Measurements from ENCODE around the gene PTPRM. TPM values are rescaled to one million over a fixed set of nuclear protein-coding genes. Genes with fewer than 3 reads are reported as not detected.
"Not testable (repeated sequence)": the region's sequence is repeated elsewhere in the genome, so short reads cannot be mapped to it uniquely, and the experiment has no call there.

PTPRM gene
- total RNA-seq, 1 donor from 2014 or later = 131 TPM

- Mint-ChIP-seq H3K4me1 (ENCODE audit: low read depth) (peaks cover 34% of the 10 kb centered on the region), H3K27me3 (ENCODE audit: low read depth) (no peaks in the 10 kb centered on the region), H3K27ac (ENCODE audit: unreplicated experiment) (no peak overlapping the region), H3K9me3 (ENCODE audit: low read depth) (peaks cover 3% of the 10 kb centered on the region), H3K4me3 (ENCODE audit: unreplicated experiment) (no peak overlapping the region), H3K36me3 (ENCODE audit: low read depth) (no peaks in the 10 kb centered on the region)
- TF ChIP-seq CTCF (IDR thresholded peaks at IDR 0.05) = no peak
- DNase-seq (ENCODE audit: low spot score) = no peak
These were observed 168.6 kb downstream of the PTPRM start for GRCh38 chr18:7735626-7736175.

- Mint-ChIP-seq H3K27ac (ENCODE audit: unreplicated experiment) (peak overlapping the region; percentile 89), H3K4me1 (ENCODE audit: low read depth) (peaks cover 42% of the 10 kb centered on the region)
- H3K4me3 Mint-ChIP-seq (ENCODE audit: unreplicated experiment); DNase-seq (ENCODE audit: low spot score); H3K27me3 Mint-ChIP-seq (ENCODE audit: low read depth); H3K36me3 Mint-ChIP-seq (ENCODE audit: low read depth); H3K9me3 Mint-ChIP-seq (ENCODE audit: low read depth): not testable (repeated sequence)
These were observed 169.4 kb downstream of the PTPRM start for GRCh38 chr18:7736526-7736925.

- H3K4me1 Mint-ChIP-seq (ENCODE audit: low read depth) = peaks cover 51% of the 10 kb centered on the region
- no peak for DNase-seq (ENCODE audit: low spot score)
- H3K27ac Mint-ChIP-seq (ENCODE audit: unreplicated experiment) = peak overlapping the region; percentile 0
- no peaks in the 10 kb centered on the region for H3K27me3 Mint-ChIP-seq (ENCODE audit: low read depth)
- no peak for TF ChIP-seq CTCF (IDR thresholded peaks at IDR 0.05)
- no peak overlapping the region for H3K4me3 Mint-ChIP-seq (ENCODE audit: unreplicated experiment)
- H3K36me3 Mint-ChIP-seq (ENCODE audit: low read depth) = no peaks in the 10 kb centered on the region
- H3K9me3 Mint-ChIP-seq (ENCODE audit: low read depth) = peaks cover 3% of the 10 kb centered on the region
These were observed 170.4 kb downstream of the PTPRM start for GRCh38 chr18:7737550-7737949.

GRCh38 chr18:7740821-7741220 lies 173.7 kb downstream of the PTPRM start:
- H3K4me3 Mint-ChIP-seq (ENCODE audit: unreplicated experiment) = no peak overlapping the region
- DNase-seq (ENCODE audit: low spot score) = no peak
- H3K27ac Mint-ChIP-seq (ENCODE audit: unreplicated experiment) = peak overlapping the region; percentile 68
- H3K9me3 Mint-ChIP-seq (ENCODE audit: low read depth) = peaks cover 5% of the 10 kb centered on the region
- peaks cover 6% of the 10 kb centered on the region for H3K36me3 Mint-ChIP-seq (ENCODE audit: low read depth)
- H3K27me3 Mint-ChIP-seq (ENCODE audit: low read depth) = no peaks in the 10 kb centered on the region
- no peak for TF ChIP-seq CTCF (IDR thresholded peaks at IDR 0.05)
- H3K4me1 Mint-ChIP-seq (ENCODE audit: low read depth) = peaks cover 46% of the 10 kb centered on the region

GRCh38 chr18:7741640-7742039 lies 174.5 kb downstream of the PTPRM start:
- no peaks in the 10 kb centered on the region for H3K27me3 Mint-ChIP-seq (ENCODE audit: low read depth)
- peaks cover 39% of the 10 kb centered on the region for H3K4me1 Mint-ChIP-seq (ENCODE audit: low read depth)
- TF ChIP-seq CTCF (IDR thresholded peaks at IDR 0.05) = no peak
- peaks cover 9% of the 10 kb centered on the region for H3K36me3 Mint-ChIP-seq (ENCODE audit: low read depth)
- peak overlapping the region; percentile 59 for H3K27ac Mint-ChIP-seq (ENCODE audit: unreplicated experiment)
- no peak for DNase-seq (ENCODE audit: low spot score)
- peaks cover 9% of the 10 kb centered on the region for H3K9me3 Mint-ChIP-seq (ENCODE audit: low read depth)
- H3K4me3 Mint-ChIP-seq (ENCODE audit: unreplicated experiment) = no peak overlapping the region

- no peak overlapping the region for H3K4me3 Mint-ChIP-seq (ENCODE audit: unreplicated experiment)
- no peak for DNase-seq (ENCODE audit: low spot score)
- no peaks in the 10 kb centered on the region for H3K27me3 Mint-ChIP-seq (ENCODE audit: low read depth)
- H3K36me3 Mint-ChIP-seq (ENCODE audit: low read depth) = peaks cover 14% of the 10 kb centered on the region
- H3K4me1 Mint-ChIP-seq (ENCODE audit: low read depth) = peaks cover 45% of the 10 kb centered on the region
- no peak for TF ChIP-seq CTCF (IDR thresholded peaks at IDR 0.05)
- H3K9me3 Mint-ChIP-seq (ENCODE audit: low read depth) = peaks cover 11% of the 10 kb centered on the region
- H3K27ac Mint-ChIP-seq (ENCODE audit: unreplicated experiment) = no peak overlapping the region
These were observed 175.1 kb downstream of the PTPRM start for GRCh38 chr18:7742224-7742623.
